GM19023 (cell line): ENCODE results near the gene TMEM11.
A peak's percentile ranks its signal among the peaks of the same experiment; 100 is the strongest.

Experiments used
- ATAC-seq: cut with Tn5 transposase; IDR thresholded peaks from one replicate; pipeline ENCODE4 v1.9.1; 2021; ENCODE audit warnings: mild to moderate bottlenecking, moderate library complexity; ENCODE audit not compliant: unreplicated experiment

The TMEM11 gene, protein sequence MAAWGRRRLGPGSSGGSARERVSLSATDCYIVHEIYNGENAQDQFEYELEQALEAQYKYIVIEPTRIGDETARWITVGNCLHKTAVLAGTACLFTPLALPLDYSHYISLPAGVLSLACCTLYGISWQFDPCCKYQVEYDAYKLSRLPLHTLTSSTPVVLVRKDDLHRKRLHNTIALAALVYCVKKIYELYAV

GRCh38 chr17:21214015-21214776 lies at the start of gene TMEM11:
Gene TMEM11 (minus strand): TSS chr17:21214161. CDS start chr17:21214152, 9 bp downstream.
- peak; percentile 86 for ATAC-seq

DNA sequence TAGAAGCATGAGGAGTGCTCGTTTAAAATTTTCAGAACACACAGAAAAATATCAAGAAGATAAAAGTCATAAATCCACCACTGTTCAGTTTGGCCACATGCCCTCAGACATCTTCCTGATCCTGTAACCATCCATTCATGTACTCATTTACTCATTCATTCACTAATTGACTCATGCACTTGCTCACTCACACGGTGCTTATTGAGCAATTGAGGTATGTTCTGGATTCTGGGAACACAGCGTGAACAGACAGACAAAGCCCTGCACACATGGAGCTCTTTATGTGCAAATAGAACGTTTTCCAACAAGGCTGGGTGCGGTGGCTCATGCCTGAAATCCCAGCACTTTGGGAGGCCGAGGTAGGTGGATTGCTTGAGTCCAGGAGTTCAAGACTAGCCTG lies 49.4 kb upstream of the TMEM11 start:
- no peak for ATAC-seq

DNA sequence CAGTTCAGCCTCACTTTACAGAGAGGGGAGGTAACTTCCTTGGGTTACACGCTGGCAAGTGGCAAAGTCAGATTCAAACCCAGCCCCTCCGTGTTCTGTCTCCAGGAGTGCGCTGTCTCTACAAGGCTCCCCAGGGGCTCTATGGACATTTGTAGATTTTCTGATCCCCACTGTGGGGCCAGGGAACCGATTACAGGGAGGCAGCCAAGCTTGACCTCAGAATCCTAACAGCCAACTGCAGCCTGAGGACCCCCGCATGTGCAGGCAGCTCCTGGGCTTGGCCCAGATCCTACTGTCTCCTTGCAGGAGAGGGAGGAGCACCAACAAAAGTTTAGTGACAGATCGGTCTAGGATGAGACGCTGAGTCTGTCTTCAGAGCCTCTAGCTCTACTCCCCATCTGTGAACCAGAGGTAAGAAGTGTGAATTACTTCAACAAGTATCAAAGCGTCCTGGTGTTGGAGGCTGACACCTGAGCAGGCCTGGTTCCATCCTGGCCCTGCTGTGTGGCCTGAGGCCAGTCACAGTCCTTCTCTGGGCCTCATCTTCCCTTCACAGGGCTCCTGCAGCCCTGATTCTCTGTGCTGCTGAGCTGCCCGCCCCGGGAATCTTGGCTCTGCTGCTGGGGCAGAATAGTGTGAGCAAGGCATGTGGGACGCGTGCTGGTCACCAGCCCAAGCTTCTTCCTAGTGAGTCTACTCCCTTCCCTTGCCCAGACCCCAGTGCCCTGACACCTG lies 48.5 kb upstream of the TMEM11 start:
- no peak for ATAC-seq

- ATAC-seq = no peak
These were observed 44.6 kb upstream of the TMEM11 start for GRCh38 chr17:21258593-21258992.

DNA sequence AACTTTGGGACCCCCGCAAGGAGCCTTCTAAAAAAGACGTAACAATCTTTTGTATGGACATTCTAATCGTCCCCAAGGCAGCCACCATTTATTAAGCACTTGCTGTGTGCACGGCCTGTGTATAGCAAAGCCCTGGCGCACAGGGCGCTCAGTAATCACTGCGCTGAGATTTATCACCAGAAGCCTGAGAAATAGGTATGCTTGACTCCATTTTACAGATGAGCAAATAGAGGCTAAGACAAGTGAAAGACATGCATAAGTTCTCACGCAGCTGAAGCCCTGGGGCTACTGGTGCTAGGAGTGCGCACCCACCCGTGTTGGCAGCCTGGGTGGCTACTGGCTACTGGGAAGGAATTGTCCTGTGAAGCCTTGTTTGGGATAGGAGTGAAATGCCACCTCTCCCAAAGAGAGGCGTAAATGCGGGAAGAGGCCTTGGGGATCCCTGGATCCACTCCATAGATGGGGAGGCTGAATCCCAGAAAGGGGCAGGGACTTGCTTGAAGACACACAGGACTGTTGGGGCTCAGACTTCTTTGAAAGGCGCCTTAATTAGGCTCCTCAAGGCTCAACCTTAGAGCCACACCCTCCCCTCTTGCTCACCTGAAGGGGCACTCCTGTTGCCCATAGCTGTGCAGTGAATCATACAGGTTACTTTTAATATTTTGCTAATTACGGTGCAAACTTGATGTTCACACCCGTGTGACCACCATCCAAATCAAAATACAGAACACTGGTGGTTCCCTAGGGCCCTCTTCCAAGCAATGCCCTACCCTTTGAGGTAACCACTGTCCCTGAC lies 39.9 kb upstream of the TMEM11 start:
- ATAC-seq = no peak

GRCh38 chr17:21252796-21253645 lies 39.1 kb upstream of the TMEM11 start, which contains the start of gene NATD1:
Gene NATD1 (minus strand): TSS chr17:21253410. CDS start chr17:21253264, 146 bp downstream.
- peak; percentile 86 for ATAC-seq

DNA sequence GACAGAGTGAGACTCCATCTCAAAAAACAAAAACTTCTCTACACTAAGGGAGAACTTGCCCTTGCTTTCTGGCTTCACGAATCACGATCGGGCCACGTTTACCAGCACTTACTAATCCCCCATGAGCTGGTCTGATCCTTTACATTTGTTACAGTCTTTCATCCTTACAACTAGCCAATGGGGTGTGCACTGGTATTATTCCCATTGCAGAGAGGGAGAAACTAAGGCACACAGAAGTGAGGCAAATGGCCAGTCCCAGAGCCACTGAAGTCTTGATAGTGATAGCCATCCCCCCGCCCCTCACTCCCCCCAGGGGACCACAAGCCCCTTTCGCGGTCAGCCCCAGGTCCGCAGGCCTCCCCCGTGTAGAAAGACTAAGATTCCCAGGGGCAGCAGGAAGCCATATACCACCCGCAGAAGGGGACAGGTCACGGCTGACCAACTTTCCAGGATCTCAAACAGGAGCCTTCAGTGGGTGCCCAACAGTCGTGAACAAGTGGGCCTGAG lies 38.4 kb upstream of the TMEM11 start:
- ATAC-seq = no peak

DNA sequence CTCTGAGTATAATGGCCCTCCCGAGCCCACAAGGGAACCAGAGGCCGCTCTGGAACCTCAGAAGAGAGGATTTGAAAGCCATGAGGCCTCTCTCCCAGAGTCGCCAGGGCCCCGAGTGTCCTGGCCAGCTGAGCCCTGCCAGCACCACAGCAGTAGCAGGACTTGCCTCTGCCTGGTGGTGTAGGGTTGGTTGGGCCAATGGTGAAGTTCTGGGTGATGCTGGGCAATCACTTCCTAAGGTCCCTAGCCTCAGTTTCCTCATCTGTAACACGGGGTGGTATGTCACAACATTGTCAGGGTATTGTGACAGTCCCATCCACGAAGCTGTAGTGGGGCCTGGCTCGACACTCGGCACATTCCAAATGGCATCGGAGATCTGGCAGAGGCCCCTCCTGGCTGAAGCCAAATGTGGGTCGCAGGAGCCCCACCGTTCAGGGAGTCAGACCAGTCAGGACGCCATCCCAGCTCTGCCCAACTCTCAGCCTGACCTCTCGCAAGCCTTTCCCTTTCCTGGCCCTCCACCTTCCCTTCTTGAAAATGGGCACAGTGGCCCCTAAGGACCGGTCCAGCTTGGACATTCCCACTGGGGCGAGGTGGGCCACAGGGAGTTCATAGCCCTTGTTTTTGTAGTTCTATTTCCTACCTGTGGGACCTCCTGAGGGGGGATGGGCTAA lies 37.5 kb upstream of the TMEM11 start:
- no peak for ATAC-seq

DNA sequence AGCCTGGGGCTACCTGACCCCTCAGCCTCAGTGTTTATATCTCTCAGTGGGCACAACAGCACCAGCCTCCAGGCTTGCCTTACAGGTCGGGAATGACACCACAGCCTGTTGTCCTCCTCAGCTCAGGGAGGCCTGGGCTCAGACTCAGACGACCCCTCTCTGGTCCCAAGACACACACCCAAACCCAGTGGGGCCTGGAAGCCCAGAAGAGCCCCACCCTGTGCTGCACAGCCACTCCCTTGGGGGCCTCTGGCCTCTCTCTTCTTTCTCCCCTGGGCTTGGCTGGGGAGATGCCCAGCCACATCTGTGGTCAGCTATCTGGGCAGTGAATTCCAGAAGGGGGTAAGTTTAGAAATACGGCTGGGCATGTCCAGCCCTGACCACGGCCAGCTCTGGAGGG lies 36.9 kb upstream of the TMEM11 start:
- ATAC-seq = no peak

GRCh38 chr17:21249920-21250703 lies 36.2 kb upstream of the TMEM11 start:
- ATAC-seq = no peak

GRCh38 chr17:21249086-21249795 lies 35.3 kb upstream of the TMEM11 start:
- ATAC-seq = no peak

DNA sequence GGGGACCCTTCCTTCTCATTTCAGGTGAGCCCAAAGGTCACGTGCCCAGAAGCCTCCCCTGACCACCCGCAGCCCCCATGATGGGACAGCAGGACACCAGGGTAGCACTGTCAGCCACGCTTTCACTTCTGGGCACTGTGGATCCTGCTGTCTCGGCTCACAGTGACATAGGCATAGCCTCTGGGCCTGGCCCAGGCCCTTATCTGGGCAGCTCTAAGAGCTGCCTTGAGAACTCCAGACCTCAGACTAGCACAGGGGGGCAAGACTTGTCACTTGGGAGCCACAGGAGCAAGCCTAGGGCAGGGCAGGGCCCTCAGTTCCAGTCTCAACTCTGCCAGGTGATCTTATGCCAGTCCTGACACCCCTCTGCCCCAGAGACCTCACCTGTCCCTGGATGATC lies 34.5 kb upstream of the TMEM11 start:
- ATAC-seq = no peak

DNA sequence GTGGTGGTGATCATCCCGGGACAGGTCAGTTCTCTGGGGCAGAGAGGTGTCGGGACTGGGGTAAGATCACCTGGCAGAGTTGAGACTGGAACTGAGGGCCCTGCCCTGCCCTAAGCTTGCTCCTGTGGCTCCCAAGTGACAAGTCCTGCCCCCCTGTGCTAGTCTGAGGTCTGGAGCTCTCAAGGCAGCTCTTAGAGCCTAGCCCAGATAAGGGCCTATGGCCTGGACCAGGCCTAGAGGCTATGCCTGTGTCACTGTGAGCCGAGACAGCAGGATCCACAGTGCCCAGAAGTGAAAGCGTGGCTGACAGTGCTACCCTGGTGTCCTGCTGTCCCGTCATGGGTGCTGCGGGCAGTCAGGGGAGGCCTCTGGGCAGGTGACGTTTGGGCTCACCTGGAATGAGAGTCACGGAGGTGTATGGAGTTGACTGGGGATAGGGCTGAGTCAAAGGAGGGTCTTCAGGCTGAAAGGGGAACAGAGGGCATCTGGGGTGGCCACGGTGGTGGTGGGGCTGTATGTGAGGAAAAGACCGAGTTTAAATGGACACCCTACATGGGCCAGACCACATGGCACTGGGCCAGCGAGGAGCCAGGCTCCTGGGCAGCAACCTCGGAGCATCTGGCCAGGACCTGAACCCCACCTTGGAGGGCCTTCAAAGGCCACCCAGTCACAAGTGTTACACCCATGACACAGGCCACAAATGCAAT lies 33.7 kb upstream of the TMEM11 start:
- no peak for ATAC-seq

DNA sequence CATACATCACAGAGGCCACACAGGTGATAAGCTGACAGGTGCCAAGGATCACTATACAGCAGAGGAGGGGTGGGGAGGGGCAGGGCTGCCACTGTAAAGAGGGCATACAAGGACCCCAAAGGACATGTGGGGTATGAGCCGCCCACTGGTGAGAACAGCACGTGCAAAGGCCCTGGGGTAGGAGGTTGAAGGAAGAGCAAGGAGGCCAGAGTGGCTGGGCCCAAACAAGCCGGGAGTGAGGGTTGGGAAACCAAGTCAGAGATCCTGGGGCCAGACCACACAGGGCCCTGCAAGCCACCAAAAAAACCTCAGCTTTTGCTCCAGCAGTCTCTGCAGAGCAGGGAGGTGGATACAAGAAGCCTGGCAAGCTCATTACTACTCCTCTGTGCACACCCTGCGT lies 32.7 kb upstream of the TMEM11 start:
- ATAC-seq = no peak

- no peak for ATAC-seq
These were observed 31.7 kb upstream of the TMEM11 start for GRCh38 chr17:21245639-21246084.

- no peak for ATAC-seq
These were observed 29.7 kb upstream of the TMEM11 start for GRCh38 chr17:21243516-21244303.
